GM23338 (cell line): ENCODE measurements around the gene FAM20C.

Source experiments
- CREB1 ChIP-seq: fragments of 250-450 bp; sonication (Bioruptor Pico); IDR thresholded peaks from 2 replicates; pipeline ENCODE4 v1.5.0; 2020; ENCODE audit warnings: low read depth, mild to moderate bottlenecking, moderate library complexity
- EZH2 ChIP-seq: fragments of 200-600 bp; sonication (generic); IDR thresholded peaks from one replicate; pipeline ENCODE4 v1.8.0; 2017; ENCODE audit warnings: antibody characterized with exemption, mild to moderate bottlenecking, low read depth; ENCODE audit not compliant: unreplicated experiment
- JUNB ChIP-seq: IDR thresholded peaks from one replicate; pipeline ENCODE4 v1.6.1; 2016; ENCODE audit warnings: antibody characterized with exemption; ENCODE audit not compliant: unreplicated experiment
- POLR2AphosphoS5 ChIP-seq: IDR thresholded peaks from 2 replicates; pipeline ENCODE4 v1.6.1; 2016; ENCODE audit warnings: antibody characterized with exemption, low read depth
- ZNF331 ChIP-seq: fragments of 250-450 bp; sonication (Bioruptor Pico); IDR thresholded peaks from 2 replicates; pipeline ENCODE4 v1.5.0; 2020; ENCODE audit warnings: low read depth, mild to moderate bottlenecking, moderate library complexity
- TF ChIP-seq, protein P1 (sequence below): IDR thresholded peaks from one replicate; pipeline ENCODE4 v1.6.1; 2018; ENCODE audit warnings: antibody characterized with exemption; ENCODE audit not compliant: unreplicated experiment
- TF ChIP-seq, protein P2 (sequence below), 2 experiments: fragments of 200-600 bp in 1 of 2; sonication (generic) in 1 of 2; conservative IDR thresholded peaks; 2 replicates each; pipeline versions ENCODE4 v1.5.1 to v1.6.1; 2016 to 2017; ENCODE audit warnings: antibody characterized with exemption in 2 of 2, low read depth in 2 of 2, mild to moderate bottlenecking in 2 of 2, moderate library complexity in 1 of 2
- TF ChIP-seq, protein P3 (sequence below): IDR thresholded peaks from 2 replicates; pipeline ENCODE4 v1.6.1; 2016; ENCODE audit warnings: antibody characterized with exemption

DNA sequence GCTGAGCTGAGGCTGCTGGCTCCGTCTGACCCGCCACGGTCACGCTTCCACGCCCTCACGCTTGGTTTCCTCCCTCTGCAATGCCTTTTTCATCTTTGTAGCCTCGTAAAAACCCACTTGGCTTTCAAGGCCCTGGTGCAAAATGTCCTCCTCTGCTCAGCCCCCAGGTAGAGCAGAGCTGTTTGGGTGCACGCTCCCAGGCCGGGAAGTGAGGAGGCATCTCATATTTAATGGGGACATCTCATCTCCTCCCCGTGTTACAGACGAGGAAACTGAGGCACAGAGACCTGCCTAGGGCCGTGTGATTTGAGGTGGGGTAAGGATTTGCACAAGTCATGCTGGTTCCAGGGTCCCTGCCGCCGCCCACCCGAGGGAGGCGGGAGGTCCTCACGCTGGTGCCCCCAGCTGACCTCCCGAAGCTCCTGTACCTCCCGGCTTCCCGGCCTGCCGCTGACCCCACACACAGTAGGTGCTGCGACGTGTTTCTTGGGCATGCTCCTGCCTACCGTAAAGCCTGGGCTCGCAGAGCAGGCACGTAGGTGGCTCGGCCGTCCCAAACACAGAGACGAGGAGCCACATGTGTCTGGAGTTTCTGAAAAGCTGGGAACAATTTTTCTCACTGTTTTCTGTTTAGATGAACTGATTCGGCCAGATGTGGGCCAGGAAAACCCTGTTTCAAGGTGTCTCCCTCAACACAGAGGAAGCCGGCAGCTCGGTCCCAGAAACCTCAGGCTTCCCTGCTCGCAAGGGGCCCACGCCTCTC, 109.1 kb downstream of the FAM20C start:
- no peak for TF ChIP-seq JUNB
- TF ChIP-seq, protein P1, sequence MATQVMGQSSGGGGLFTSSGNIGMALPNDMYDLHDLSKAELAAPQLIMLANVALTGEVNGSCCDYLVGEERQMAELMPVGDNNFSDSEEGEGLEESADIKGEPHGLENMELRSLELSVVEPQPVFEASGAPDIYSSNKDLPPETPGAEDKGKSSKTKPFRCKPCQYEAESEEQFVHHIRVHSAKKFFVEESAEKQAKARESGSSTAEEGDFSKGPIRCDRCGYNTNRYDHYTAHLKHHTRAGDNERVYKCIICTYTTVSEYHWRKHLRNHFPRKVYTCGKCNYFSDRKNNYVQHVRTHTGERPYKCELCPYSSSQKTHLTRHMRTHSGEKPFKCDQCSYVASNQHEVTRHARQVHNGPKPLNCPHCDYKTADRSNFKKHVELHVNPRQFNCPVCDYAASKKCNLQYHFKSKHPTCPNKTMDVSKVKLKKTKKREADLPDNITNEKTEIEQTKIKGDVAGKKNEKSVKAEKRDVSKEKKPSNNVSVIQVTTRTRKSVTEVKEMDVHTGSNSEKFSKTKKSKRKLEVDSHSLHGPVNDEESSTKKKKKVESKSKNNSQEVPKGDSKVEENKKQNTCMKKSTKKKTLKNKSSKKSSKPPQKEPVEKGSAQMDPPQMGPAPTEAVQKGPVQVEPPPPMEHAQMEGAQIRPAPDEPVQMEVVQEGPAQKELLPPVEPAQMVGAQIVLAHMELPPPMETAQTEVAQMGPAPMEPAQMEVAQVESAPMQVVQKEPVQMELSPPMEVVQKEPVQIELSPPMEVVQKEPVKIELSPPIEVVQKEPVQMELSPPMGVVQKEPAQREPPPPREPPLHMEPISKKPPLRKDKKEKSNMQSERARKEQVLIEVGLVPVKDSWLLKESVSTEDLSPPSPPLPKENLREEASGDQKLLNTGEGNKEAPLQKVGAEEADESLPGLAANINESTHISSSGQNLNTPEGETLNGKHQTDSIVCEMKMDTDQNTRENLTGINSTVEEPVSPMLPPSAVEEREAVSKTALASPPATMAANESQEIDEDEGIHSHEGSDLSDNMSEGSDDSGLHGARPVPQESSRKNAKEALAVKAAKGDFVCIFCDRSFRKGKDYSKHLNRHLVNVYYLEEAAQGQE = no peak
- TF ChIP-seq, protein P2, sequence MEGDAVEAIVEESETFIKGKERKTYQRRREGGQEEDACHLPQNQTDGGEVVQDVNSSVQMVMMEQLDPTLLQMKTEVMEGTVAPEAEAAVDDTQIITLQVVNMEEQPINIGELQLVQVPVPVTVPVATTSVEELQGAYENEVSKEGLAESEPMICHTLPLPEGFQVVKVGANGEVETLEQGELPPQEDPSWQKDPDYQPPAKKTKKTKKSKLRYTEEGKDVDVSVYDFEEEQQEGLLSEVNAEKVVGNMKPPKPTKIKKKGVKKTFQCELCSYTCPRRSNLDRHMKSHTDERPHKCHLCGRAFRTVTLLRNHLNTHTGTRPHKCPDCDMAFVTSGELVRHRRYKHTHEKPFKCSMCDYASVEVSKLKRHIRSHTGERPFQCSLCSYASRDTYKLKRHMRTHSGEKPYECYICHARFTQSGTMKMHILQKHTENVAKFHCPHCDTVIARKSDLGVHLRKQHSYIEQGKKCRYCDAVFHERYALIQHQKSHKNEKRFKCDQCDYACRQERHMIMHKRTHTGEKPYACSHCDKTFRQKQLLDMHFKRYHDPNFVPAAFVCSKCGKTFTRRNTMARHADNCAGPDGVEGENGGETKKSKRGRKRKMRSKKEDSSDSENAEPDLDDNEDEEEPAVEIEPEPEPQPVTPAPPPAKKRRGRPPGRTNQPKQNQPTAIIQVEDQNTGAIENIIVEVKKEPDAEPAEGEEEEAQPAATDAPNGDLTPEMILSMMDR (conservative IDR thresholded peaks at IDR 0.05; ENCODE audit: low read depth in 2 of 2) = no peak
- no peak for TF ChIP-seq ZNF331 (CRISPR knock-in tag)
- TF ChIP-seq EZH2 = no peak
- no peak for TF ChIP-seq POLR2AphosphoS5
- TF ChIP-seq, protein P3, sequence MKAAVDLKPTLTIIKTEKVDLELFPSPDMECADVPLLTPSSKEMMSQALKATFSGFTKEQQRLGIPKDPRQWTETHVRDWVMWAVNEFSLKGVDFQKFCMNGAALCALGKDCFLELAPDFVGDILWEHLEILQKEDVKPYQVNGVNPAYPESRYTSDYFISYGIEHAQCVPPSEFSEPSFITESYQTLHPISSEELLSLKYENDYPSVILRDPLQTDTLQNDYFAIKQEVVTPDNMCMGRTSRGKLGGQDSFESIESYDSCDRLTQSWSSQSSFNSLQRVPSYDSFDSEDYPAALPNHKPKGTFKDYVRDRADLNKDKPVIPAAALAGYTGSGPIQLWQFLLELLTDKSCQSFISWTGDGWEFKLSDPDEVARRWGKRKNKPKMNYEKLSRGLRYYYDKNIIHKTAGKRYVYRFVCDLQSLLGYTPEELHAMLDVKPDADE = no peak
- no peak for TF ChIP-seq CREB1 (CRISPR knock-in tag)
